Activated CD4-positive, alpha-beta T cell treated with anti-CD3 and anti-CD28 coated beads, Interleukin-2, amount 10 ng/mL, durations not matched to agents 24 days and 14 days (primary cell): ENCODE data around the gene CDKN2B-AS1. TPM values are rescaled to one million over a fixed set of nuclear protein-coding genes. Genes with fewer than 3 reads are reported as not detected.

Source experiments
- DNase-seq: peaks from one replicate; pipeline ENCODE4 v3.0.0; 2022
- H3K27ac Mint-ChIP-seq: one replicate; pipeline ENCODE4 v1.8.0; 2022; ENCODE audit warnings: mild to moderate bottlenecking, mixed read lengths
- H3K27me3 Mint-ChIP-seq: one replicate; pipeline ENCODE4 v1.8.0; 2022; ENCODE audit warnings: mixed read lengths
- H3K36me3 Mint-ChIP-seq: one replicate; pipeline ENCODE4 v1.8.0; 2022; ENCODE audit warnings: low read depth, mild to moderate bottlenecking, mixed read lengths
- H3K4me1 Mint-ChIP-seq: one replicate; pipeline ENCODE4 v1.8.0; 2021; ENCODE audit warnings: mixed read lengths
- H3K4me3 Mint-ChIP-seq: one replicate; pipeline ENCODE4 v1.8.0; 2022; ENCODE audit warnings: mild to moderate bottlenecking, moderate library complexity, mixed read lengths
- H3K9me3 Mint-ChIP-seq: one replicate; pipeline ENCODE4 v1.8.0; 2021; ENCODE audit warnings: mixed read lengths
- intact Hi-C: fragments of 100-400 bp; cut with micrococcal nuclease; formaldehyde crosslinking; loops from one replicate; pipeline ENCODE4 v1.15.1; 2023
- total RNA-seq: library from RNA; stranded (reverse); gene quantifications from 2 replicates; pipeline ENCODE4 v1.2.3, GENCODE V29; 2022

The CDKN2B-AS1 gene
- total RNA-seq, 1 donor from 2014 or later = 0.42 TPM

DNA sequence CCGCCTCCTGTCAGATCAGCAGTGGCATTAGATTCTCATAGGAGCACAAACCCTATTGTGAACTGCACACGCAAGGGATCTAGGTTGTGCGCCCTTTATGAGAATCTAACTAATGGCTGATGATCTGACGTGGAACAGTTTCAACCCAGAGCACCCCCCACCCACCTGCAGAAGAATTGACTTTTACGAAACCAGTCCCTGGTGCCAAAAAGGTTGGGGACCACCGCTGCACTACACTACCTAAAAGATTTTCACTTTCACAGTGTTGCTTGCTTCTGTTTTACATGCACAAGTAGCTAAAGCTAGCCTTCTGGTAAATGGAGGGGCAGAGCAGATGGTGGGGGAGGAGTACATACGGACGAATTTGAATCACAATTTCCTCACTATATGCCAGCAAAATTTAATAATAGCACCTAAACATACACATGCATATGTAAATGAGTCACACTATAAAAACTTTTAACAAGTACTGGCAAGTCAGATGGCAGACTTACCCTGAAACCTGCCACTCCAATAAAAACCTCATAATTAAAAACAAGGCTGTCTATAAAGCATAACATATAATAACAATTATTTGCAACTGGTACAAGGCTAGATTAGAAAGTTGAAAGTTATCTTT, 38.5 kb downstream of the CDKN2B-AS1 start:
- peaks cover 16% of the 10 kb centered on the region for H3K4me1 Mint-ChIP-seq
- intact Hi-C loops = no loop called here
- H3K27me3 Mint-ChIP-seq = peaks cover 35% of the 10 kb centered on the region
- H3K4me3 Mint-ChIP-seq = no peak overlapping the region
- no peak overlapping the region for H3K27ac Mint-ChIP-seq
- H3K36me3 Mint-ChIP-seq = no peaks in the 10 kb centered on the region
- H3K9me3 Mint-ChIP-seq = no peaks in the 10 kb centered on the region
- no peak for DNase-seq

DNA sequence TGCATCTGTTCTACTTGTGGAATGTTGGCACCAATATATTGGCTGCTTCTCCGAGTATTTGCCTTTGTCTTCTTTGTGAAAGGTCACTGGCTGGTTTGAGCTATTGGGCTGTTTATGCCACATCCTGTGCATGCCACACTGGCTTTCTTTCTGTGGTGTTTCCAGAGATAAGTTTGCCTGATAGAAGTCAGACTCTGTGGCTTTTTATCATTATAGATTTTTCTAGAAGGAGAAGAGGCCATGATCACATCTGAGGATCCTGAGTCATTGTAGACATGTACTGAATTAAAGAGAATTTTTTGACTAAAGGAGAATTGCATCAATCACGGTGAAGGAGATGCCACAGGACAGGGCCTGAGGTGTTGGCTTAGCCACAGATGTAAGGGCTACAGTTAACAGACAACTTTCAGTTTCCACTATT, 41.0 kb downstream of the CDKN2B-AS1 start:
- no peak overlapping the region for H3K27ac Mint-ChIP-seq
- no peak for DNase-seq

DNA sequence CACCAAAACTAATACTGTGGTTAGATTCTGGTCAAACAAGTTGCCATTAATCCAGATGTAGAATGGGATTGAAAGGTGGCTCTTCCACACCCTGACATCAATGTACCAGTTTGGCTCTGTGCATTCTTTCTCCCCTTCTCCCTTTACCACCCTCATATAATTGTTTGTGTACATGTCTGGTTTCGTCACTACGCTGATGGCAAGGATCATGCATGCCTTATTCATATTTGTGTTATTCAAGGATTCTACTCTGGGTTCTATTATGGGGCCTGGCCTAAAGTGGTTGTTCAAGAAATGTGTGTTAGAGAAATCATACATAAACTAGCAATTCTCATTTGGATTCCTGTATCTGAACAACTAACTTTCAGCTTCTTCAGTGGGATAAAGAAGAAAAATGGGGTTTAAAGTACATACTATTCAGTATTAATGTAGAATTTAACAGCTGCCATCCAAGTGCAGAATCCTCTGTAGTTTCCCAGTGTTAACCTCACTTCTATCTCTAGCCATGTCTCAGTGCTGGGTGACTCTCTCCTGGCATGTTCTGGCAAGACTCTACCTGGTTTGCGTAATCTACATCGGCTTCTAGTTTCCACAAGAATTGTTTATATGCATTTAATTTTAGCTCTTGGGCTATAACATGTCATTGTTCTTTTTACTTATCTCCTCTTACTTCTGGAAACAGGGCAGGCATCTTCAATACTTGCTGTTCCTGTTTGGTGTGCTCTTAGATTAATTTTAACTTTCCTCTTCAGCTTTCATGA, 42.5 kb downstream of the CDKN2B-AS1 start:
- H3K27me3 Mint-ChIP-seq = peaks cover 33% of the 10 kb centered on the region
- H3K4me3 Mint-ChIP-seq = no peak overlapping the region
- peaks cover 26% of the 10 kb centered on the region for H3K4me1 Mint-ChIP-seq
- DNase-seq = no peak
- H3K36me3 Mint-ChIP-seq = no peaks in the 10 kb centered on the region
- H3K9me3 Mint-ChIP-seq = no peaks in the 10 kb centered on the region
- H3K27ac Mint-ChIP-seq = no peak overlapping the region
- intact Hi-C loops = no loop called here

More for the DNA sequence above, 41.0 kb downstream of the CDKN2B-AS1 start:
- Mint-ChIP-seq H3K4me1 (peaks cover 16% of the 10 kb centered on the region), H3K36me3 (no peaks in the 10 kb centered on the region), H3K9me3 (no peaks in the 10 kb centered on the region), H3K4me3 (no peak overlapping the region), H3K27me3 (peaks cover 29% of the 10 kb centered on the region)
- intact Hi-C loops = no loop called here

DNA sequence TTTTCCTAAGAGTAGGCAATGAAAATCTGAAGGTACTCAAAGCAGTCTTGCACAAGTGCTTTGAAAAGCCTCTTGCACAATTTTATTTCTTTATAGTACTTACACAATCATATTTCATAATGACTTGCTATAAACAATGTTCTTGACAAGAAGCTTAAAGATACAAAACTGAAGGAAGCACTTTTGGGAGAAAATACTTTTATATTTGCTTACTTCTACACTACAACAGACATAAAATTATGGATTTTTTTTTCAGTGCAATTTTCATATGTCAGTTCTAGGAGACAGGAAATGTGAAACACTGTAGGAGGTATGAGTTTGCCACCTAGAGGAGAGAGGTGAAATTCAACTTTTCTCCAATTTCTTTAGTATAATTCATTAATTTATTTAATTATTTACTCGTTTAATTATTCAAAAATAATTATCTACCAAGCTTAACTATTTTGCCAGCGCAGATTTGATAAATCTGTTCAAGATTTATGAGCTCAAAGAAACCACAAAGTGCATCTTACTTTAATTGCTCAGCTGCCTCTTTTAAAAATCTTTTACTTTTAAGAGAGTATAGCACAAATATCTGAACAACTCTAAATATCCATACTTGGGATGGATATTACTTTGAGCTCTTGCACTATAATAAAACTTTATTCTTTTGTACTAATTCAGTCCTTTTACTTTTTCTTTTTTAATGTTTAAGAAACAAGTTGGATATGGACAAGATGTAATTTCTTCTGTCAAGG, 43.5 kb downstream of the CDKN2B-AS1 start:
- H3K9me3 Mint-ChIP-seq = no peaks in the 10 kb centered on the region
- no peak overlapping the region for H3K27ac Mint-ChIP-seq
- intact Hi-C loops = loop anchor here (1.0 kb wide), 3 partner anchors 30 to 225 kb away; no protein-coding TSS in a partner anchor
- H3K27me3 Mint-ChIP-seq = peaks cover 34% of the 10 kb centered on the region
- DNase-seq = no peak
- H3K4me1 Mint-ChIP-seq = peaks cover 26% of the 10 kb centered on the region
- no peak overlapping the region for H3K4me3 Mint-ChIP-seq
- H3K36me3 Mint-ChIP-seq = no peaks in the 10 kb centered on the region

DNA sequence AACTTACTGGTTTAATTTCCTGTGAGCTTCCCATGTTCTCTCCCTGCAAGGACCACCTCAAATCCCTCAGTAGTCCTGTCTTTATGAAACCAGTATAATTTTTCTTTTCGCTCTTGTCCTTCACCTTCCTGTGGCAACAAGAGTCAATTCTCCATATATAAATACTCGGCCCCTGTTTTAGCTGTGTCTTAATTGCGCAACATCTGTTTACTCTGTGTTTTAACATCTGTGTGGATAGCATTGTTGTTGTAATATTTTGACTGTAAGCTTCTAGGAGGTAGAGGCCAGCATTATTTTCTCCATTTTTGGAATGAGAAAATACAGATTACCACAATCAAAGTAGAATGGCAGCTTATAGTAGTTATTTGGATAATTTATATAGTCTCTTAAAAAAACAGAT, 44.7 kb downstream of the CDKN2B-AS1 start:
- no peak overlapping the region for H3K4me3 Mint-ChIP-seq
- no peaks in the 10 kb centered on the region for H3K9me3 Mint-ChIP-seq
- intact Hi-C loops = no loop called here
- peaks cover 26% of the 10 kb centered on the region for H3K4me1 Mint-ChIP-seq
- H3K36me3 Mint-ChIP-seq = no peaks in the 10 kb centered on the region
- peaks cover 41% of the 10 kb centered on the region for H3K27me3 Mint-ChIP-seq
- DNase-seq = no peak
- no peak overlapping the region for H3K27ac Mint-ChIP-seq

DNA sequence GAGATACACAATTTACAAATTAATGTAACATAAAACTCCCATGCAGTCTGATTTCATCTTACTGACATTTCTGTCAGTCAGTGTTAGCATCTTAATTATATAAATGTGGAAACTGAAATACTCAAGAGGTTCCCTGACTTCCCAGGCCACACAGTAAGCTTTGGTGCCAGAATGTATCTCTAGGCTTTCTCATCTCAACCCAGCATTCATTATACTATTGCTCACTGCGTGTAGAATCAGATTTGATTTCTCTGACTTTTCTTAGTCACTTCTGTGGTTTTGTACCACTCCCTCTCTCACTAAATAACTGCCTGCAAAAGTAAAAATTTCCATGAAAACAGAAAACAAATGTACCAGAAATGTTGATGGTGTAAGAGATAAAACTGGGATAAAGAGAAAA, 46.2 kb downstream of the CDKN2B-AS1 start:
- H3K9me3 Mint-ChIP-seq = no peaks in the 10 kb centered on the region
- peak overlapping the region; percentile 25 for H3K27ac Mint-ChIP-seq
- H3K27me3 Mint-ChIP-seq = peaks cover 41% of the 10 kb centered on the region
- DNase-seq = no peak
- peaks cover 24% of the 10 kb centered on the region for H3K4me1 Mint-ChIP-seq
- H3K4me3 Mint-ChIP-seq = no peak overlapping the region
- H3K36me3 Mint-ChIP-seq = no peaks in the 10 kb centered on the region
- intact Hi-C loops = loop anchor here (1.0 to 5.0 kb wide), 3 partner anchors 12 to 202 kb away; no protein-coding TSS in a partner anchor

DNA sequence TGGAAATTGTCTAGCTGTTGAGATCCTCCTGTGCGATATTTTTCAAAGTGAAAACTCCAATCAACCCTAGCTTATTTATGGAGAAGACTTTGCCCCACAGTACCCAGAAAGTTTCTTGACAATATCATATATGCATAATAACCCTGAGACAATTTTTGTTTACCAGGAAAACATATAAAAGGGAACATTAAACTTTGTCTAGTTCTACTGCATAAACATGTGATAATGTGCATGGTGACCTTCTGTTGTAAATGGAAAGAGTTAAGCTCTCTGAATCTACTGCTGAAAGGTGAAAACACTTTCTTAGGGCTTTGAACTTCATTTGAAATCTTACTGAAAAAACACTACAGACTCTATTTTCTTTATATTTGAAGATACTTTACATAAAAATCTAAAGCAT, 46.8 kb downstream of the CDKN2B-AS1 start:
- no peak for DNase-seq
- H3K4me1 Mint-ChIP-seq = peaks cover 25% of the 10 kb centered on the region
- no peaks in the 10 kb centered on the region for H3K9me3 Mint-ChIP-seq
- intact Hi-C loops = loop anchor here (1.0 to 5.0 kb wide), 3 partner anchors 11 to 201 kb away; no protein-coding TSS in a partner anchor
- peaks cover 42% of the 10 kb centered on the region for H3K27me3 Mint-ChIP-seq
- H3K27ac Mint-ChIP-seq = no peak overlapping the region
- no peak overlapping the region for H3K4me3 Mint-ChIP-seq
- H3K36me3 Mint-ChIP-seq = no peaks in the 10 kb centered on the region

DNA sequence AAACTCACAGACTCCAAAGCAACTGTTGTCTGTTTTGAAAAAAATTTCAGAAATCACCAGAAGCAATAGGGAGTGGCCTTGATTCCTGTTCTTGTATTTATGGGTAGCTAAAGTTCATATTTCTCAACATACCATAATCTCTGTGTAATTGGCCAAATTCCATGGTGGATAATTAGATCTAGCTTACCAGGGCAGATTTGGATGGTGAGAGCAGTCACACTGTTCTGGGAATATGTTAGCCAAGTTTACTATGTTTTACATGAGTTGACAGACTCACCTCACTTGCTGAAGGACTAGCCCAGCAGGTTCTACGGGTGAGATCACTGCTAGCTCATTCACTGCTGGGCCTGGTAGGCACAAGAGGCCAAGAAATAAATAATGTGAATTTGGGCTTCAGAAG, 47.2 kb downstream of the CDKN2B-AS1 start:
- H3K27me3 Mint-ChIP-seq = peaks cover 47% of the 10 kb centered on the region

DNA sequence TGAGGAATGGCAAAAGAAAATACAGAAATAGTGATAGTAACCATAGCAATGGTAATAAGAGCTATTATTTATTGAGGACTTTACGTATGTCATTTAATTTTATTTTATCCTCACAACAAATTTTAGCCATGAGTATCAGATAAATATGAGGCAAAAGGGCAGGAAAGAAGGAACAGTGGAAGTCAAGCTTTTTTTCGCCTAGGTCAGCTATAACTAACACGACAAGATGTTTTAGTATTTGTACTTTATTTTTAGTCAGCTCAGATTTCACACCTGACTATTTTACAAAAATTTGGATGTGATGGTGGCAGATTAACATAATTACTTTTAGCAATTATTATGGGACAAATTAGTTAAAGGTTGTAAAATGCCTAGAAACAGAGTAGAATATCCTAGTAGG, 49.3 kb downstream of the CDKN2B-AS1 start:
- H3K27me3 Mint-ChIP-seq = peaks cover 58% of the 10 kb centered on the region
- no peak overlapping the region for H3K4me3 Mint-ChIP-seq
- intact Hi-C loops = loop anchor here (5.0 kb wide), 1 partner anchor 198 kb away; no protein-coding TSS in a partner anchor
- no peaks in the 10 kb centered on the region for H3K36me3 Mint-ChIP-seq
- no peaks in the 10 kb centered on the region for H3K9me3 Mint-ChIP-seq
- H3K4me1 Mint-ChIP-seq = peaks cover 26% of the 10 kb centered on the region
- H3K27ac Mint-ChIP-seq = no peak overlapping the region
- no peak for DNase-seq

More for the DNA sequence above, 47.2 kb downstream of the CDKN2B-AS1 start:
- no peaks in the 10 kb centered on the region for H3K9me3 Mint-ChIP-seq
- intact Hi-C loops = loop anchor here (1.0 to 5.0 kb wide), 3 partner anchors 11 to 201 kb away; no protein-coding TSS in a partner anchor
- no peaks in the 10 kb centered on the region for H3K36me3 Mint-ChIP-seq
- no peak overlapping the region for H3K4me3 Mint-ChIP-seq
- peaks cover 29% of the 10 kb centered on the region for H3K4me1 Mint-ChIP-seq
- no peak for DNase-seq
- H3K27ac Mint-ChIP-seq = no peak overlapping the region

DNA sequence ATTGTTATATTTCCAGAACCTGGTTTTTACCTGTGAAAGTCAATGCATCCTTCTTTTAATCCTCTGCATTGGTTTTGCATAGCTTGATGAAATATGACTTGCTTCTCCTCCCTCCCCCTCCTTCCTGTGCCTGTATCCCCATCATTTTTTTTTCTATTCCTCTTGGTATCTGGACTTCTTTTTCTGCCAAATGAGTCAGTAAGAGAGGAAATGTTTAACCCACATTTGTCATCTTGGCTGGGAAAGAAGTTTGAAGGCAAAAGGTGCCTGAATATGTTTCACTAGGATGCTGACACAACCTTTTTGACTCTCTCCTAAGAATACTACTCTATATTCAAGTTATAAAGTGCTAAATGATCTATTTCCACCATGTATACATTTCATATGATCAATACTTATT, 50.0 kb downstream of the CDKN2B-AS1 start:
- intact Hi-C loops = loop anchor here (5.0 kb wide), 1 partner anchor 198 kb away; no protein-coding TSS in a partner anchor
- no peak overlapping the region for H3K4me3 Mint-ChIP-seq
- H3K27me3 Mint-ChIP-seq = peaks cover 58% of the 10 kb centered on the region
- peak overlapping the region; percentile 63 for H3K27ac Mint-ChIP-seq
- DNase-seq = no peak
- H3K9me3 Mint-ChIP-seq = no peaks in the 10 kb centered on the region
- H3K4me1 Mint-ChIP-seq = peaks cover 28% of the 10 kb centered on the region
- no peaks in the 10 kb centered on the region for H3K36me3 Mint-ChIP-seq

DNA sequence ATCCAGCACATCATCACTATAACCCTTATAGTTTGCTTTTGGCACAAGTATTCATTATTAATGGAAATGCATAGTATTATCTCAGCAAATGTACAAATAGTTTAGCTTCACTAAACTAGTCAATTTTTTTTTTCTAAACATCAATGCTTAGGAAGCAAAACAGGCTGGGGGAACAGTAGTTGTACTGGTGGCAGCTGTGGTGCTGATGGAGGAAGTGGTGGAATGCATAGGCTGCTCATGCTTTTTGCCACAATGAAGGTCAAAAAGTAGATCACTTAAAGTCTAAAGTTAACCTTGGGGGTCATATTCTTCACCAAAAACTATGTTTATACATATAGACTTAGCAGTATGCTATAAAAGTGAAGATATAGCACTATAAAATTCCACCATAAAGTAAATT, 50.8 kb downstream of the CDKN2B-AS1 start:
- Mint-ChIP-seq H3K27me3 (peaks cover 51% of the 10 kb centered on the region), H3K9me3 (no peaks in the 10 kb centered on the region), H3K27ac (no peak overlapping the region), H3K36me3 (no peaks in the 10 kb centered on the region), H3K4me1 (peaks cover 26% of the 10 kb centered on the region), H3K4me3 (no peak overlapping the region)
- DNase-seq = no peak
- intact Hi-C loops = no loop called here

DNA sequence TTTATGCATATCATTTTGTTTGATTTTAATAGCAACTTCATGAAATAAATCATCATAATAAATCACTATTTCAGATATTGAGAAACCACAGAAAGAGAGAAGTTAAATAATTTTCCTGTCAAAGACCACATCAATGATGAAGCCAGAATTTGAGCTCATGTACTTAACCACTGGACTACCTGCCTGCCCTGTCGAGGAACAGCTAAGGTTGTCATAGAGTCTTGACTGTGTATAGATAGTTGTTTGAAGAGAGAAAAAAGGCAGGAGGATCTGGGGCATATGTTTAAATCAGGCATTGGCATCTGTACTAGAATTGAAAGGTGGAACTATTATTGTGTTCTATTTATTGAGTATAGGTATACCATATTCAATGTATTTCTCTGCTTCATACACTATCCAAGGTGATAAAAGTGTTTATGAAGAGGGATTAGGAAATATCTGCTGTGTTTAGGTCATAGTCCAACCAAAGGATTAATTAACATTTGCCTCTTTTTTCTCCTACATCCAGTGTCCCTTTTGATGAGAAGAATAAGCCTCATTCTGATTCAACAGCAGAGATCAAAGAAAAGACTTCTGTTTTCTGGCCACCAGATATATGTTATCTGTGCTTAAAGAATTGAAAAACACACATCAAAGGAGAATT, 51.8 kb downstream of the CDKN2B-AS1 start:
- intact Hi-C loops = no loop called here
- no peak overlapping the region for H3K4me3 Mint-ChIP-seq
- H3K9me3 Mint-ChIP-seq = no peaks in the 10 kb centered on the region
- peaks cover 46% of the 10 kb centered on the region for H3K27me3 Mint-ChIP-seq
- H3K4me1 Mint-ChIP-seq = peaks cover 26% of the 10 kb centered on the region
- no peak for DNase-seq
- no peak overlapping the region for H3K27ac Mint-ChIP-seq
- H3K36me3 Mint-ChIP-seq = no peaks in the 10 kb centered on the region

DNA sequence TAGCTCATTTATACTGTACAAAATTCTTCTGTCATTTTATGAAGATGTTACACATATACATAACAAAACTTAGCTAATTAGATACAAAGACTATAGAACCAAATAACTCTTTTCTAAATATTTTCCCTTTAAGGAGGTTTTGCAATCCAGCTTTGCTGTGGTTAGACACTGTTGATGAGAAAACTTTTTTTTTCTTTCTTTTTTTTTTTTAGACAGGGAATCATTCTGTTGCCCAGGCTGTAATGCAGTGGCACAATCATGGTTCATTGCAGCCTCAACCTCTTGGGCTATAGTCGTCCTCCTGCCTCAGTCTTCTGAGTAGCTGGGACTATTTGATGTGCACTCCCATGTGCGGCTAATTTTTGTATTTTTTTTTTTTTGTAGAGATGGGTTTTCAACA, 53.0 kb downstream of the CDKN2B-AS1 start:
- intact Hi-C loops = no loop called here
- peaks cover 35% of the 10 kb centered on the region for H3K4me1 Mint-ChIP-seq
- no peak overlapping the region for H3K27ac Mint-ChIP-seq
- no peaks in the 10 kb centered on the region for H3K36me3 Mint-ChIP-seq
- H3K4me3 Mint-ChIP-seq = no peak overlapping the region
- no peak for DNase-seq
- peaks cover 37% of the 10 kb centered on the region for H3K27me3 Mint-ChIP-seq
- H3K9me3 Mint-ChIP-seq = no peaks in the 10 kb centered on the region
